ENCODE results near the gene HOXD10.

HOXD10 gene

GRCh38 chr2:176123411-176124109, 7.0 kb downstream of the HOXD10 start:
- DNase-seq: no peak

DNA sequence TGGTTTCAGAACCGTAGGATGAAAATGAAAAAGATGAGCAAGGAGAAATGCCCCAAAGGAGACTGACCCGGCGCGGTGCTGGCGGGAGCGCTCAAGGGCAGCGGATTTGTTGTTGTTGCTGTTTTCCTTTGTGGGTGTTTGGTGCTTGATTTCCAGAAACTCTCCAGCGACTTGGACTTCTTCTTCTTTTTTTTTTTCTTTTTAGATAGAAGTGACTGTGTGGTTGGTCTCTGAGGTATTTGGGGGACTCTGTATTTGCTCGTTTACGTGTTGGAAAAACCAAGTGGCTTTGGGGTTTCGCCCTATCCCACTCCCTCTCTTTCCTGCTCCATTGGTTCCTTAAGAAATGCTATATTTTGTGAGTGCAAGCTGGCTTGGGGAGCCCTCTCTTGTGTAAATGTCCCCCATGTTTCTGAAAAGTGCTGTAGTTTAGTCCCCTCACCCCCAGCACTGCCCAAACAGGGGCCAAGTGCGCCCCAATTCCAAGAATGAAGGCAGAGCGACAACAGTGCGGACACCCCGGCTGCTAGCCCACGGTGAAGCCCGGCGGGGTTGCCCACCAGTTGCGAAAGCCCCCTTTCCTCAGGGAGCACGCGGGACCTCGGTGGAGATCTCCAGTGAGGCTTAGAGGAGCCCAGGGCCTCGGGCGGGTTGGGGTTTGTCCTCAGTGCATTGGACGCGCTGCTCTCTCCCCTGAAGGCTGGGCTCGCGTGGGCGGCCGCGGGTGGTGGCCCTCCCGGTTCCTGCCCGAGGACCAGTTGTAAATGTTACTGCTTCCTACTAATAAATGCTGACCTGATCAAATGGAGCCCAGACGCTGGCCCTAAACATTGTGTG, 7.8 kb downstream of the HOXD10 start:
- no peak for DNase-seq

DNA sequence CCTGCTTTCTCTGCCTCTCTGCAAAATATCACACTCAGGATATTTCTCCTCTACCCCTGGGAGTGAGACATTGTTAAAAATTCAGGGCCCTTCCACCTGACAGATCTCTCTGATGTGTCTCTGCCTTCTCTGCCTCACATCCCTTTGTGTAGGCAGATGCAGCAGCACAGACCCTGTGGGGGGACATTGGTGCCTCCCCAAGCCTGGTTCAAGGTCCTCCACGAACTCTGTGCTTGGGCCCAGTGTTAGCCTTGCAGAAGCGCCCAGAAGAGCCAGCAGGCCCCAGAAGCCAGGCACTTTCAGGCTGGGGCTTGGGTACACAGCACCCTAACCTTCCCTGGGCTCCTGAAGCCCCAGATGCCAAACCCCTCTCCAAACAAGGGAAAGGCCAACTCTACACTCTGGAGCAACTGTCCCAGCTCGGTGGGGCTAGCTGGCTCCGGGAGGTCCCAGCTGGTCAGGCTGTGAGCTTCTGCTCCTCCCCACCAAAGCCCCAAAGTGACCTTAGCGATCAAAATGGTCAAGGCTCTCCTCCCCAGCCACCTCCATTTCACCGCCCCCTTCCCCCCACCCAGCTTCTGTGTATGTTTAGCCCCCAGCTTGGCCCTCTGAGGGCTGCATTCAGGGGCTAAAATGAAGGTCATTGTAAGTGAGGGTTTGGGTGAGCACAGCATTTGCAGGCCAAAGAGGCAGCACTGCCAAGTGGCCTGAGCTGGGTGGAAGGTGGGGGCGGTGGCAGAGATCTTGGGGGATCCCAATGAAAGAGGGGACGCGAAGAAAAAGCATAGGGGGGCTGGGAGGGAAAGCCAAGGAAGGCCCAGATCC, 8.6 kb downstream of the HOXD10 start:
- DNase-seq: no peak

- no peak for DNase-seq
Observed at GRCh38 chr2:176125772-176126054, 9.1 kb downstream of the HOXD10 start.

GRCh38 chr2:176126929-176127773, 10.6 kb downstream of the HOXD10 start:
- DNase-seq: peak; percentile 62

- no peak for DNase-seq
Observed at GRCh38 chr2:176127774-176128072, 11.1 kb downstream of the HOXD10 start.

DNA sequence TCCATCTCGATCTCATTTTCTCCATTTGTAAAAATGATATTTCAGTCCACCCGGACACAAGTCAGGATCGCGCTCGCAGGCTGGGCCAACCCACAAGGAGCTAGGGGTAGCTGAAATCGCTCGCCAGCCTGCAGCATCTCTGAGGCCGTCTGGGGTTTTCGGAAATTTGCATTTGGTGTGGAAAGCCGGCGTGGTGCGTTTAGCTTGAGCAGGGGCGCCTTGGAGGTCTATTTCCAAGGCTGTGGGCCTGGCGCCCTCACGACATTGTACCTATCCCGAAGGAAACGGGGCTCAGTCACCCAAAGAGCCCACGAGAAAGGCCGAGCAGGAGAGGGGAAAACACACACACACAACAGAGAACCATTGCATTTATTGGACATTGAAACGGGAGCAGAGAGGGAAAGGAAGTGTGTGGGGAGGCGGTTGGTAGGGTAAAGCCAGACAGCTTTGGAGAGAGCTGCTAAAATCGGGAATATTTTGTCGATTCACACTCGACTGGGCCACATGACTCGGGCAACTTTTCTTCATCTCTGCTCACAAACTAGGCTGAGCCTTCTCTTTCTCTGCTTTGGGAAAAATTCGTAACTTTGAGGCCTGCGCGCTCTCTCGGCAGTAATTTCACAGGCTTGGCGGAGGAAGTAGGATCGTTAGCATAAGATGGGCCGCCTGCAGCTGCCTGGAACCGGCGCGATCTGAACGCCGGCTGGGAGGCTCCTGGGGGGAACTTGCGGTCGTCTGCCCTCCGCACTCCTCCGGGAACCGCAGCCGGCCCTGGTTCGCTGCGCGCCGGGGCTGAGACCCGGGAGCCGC, 11.8 kb downstream of the HOXD10 start:
- DNase-seq: no peak

DNA sequence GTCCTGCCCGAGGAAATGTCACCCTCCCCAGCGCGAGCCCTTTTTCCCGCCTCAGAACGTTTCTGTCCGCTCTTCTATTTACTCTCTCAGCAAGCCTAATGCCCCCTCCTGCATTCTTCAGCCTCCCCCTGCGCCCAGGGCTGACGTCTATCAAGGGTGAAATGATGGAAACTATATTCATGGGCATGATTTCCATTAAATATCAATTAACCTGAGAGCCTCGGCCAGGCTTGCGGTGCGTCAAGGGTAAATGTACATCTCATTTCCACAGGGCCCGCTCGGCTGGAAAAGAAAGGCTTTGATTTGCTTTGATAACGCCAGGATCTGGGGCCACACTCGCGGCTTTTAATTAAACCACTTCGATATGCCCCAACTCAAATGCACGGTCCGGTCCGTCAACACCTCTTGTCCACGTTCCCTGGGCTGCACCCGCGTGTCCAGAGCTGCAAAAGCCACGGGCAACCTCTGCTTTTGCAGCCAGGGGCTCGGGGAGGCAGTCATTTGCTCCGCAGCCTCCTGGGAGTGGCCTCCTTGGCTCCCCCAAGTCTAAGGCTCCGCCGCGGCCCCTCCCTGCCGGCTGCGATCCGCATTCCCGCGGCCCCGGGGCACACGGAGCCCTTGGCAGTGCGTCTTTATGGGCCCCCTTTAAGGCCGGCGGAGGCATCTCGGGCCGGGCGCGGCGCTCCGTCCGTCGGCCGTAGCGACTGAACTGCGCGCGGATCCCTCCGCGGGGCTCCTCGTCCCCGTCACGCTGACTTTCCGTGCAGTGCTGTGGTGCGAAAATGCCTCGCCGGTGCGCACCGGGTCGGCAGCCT, 12.6 kb downstream of the HOXD10 start, which contains the start of gene HOXD8:
HOXD8 (plus strand) TSS at position 724 of the 815 bp plus-strand sequence. CDS start 662 bp downstream, outside the sequence.
- DNase-seq: peak; percentile 35

DNA sequence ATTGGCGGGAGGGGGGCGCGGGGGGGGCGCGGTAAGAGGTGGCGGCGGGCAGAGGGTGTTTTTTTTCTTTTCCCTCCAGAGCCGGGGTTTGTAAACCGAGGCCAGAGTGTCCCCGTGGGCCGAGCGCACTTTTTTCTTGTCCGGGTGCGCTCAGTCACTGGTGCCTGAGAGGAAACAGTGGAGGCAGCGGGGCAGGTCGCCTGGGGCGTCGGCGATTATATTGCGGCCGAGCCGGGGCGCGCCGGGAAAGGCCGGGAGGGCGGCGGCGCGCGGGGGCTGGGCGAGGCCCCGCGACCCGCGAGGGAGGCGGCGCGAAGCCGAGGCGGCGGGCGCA, 13.2 kb downstream of the HOXD10 start:
- no peak for DNase-seq

DNA sequence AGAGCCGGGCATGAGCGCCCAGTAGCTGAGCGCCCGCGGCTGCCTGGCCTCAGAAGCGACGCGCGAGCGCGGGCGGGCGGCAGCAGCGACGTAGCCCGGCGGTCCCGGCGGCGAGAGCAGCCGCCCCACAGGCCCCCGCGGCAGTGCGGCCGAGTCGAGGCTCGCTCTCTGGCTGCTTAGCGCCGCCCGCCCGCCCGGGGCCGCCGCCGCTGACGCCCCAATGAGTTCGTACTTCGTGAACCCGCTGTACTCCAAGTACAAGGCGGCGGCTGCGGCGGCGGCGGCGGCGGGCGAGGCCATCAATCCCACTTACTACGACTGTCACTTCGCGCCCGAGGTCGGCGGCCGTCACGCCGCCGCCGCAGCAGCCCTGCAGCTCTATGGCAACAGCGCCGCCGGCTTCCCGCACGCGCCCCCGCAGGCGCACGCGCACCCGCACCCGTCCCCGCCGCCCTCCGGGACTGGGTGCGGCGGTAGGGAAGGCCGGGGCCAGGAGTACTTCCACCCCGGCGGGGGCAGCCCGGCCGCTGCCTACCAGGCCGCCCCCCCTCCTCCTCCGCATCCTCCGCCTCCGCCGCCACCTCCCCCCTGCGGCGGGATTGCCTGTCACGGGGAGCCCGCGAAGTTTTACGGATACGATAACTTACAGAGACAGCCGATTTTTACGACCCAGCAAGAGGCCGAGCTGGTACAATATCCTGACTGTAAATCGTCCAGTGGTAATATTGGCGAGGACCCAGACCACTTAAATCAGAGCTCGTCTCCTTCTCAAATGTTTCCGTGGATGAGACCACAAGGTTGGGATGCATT, 13.8 kb downstream of the HOXD10 start:
- DNase-seq: no peak

GRCh38 chr2:176130957-176131847, 14.6 kb downstream of the HOXD10 start:
- no peak for DNase-seq

DNA sequence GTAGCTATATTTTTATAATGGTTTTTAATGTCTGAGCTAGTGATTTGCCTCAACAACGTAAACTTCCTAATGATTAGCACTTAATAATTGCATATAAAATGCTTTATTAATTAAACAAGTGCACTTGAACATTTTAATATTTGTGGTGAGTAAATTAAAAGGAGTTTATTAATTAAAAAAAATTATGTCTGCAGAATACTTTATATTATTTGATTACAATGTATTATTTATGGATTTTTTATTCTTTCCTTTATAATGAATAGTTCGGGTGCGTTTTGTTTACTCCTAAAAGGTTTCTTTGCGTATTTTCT, 15.2 kb downstream of the HOXD10 start:
- no peak for DNase-seq

GRCh38 chr2:176132205-176133171, 15.9 kb downstream of the HOXD10 start:
- DNase-seq: no peak

DNA sequence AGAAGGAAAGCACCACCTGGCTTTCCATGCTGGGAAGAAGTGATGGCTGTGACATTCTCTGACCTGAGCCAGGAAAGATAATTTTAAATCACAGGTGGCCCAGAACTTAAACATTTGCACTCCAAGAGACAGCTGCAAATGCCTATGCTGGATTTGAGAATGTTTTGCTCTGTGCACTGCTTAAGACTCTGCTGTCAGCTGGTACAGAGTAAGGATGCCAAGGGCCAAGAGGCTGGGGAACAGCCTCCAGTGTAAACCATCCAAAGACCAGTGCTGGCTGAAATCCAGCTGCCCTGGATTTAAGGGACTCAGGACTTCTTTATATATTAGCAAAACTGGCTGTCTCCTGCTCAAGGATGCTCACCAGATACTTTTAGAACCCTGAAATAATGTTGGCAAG, 16.8 kb downstream of the HOXD10 start:
- DNase-seq: no peak

DNA sequence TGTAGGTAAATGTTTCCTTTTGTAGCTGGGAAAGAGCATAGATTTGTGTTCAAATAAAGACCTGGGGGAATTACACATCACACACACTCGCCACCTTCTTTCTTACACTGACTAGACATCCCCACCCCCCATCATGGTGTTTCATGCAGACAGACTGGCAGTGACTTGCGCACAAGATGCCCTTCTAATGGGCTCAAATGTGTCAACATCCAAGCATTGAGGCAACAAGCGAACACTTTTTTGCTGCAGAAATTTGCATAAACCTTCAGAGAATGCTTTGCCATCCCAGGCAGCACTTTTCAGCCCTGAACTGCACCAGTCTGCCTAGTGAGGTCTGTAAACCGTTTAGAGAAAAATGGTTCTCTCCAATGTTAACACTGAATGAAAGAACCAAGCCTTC, 17.5 kb downstream of the HOXD10 start:
- no peak for DNase-seq

GRCh38 chr2:176135035-176135440, 18.5 kb downstream of the HOXD10 start:
- DNase-seq: no peak

- DNase-seq: no peak
Observed at GRCh38 chr2:176136374-176137251, 20.0 kb downstream of the HOXD10 start.
